ENCODE data around the gene MYOF. TPM values are rescaled to one million over a fixed set of nuclear protein-coding genes. Genes with fewer than 3 reads are reported as not detected.
A peak's percentile ranks its signal among the peaks of the same experiment; 100 is the strongest.

MYOF gene
- total RNA-seq, 1 donor, result 379 TPM

GRCh38 chr10:93435621-93436397 lies 46.3 kb downstream of the MYOF start:
- Histone ChIP-seq H3K27me3 (ENCODE audit: insufficient read depth, low read length) (no peaks in the 10 kb centered on the region), H3K4me3 (ENCODE audit: insufficient read depth, low read length) (no peak overlapping the region), H3K79me2 (ENCODE audit: insufficient read depth, low read length) (peaks cover 75% of the 10 kb centered on the region), H3K36me3 (ENCODE audit: insufficient read depth, low read length) (peaks cover 45% of the 10 kb centered on the region), H3K4me2 (ENCODE audit: insufficient read depth, low read length) (peak overlapping the region; percentile 83), H2AFZ (ENCODE audit: low read length) (no peak overlapping the region), H4K20me1 (ENCODE audit: insufficient read depth, low read length) (no peaks in the 10 kb centered on the region), H3K9me3 (ENCODE audit: low read depth, low read length) (no peaks in the 10 kb centered on the region), H3K27ac (ENCODE audit: low read depth, low read length) (peak overlapping the region; percentile 100), H3K4me1 (ENCODE audit: insufficient read depth, low read length) (peaks cover 58% of the 10 kb centered on the region)
- no peak for DNase-seq (ENCODE audit: insufficient read length, low spot score, missing footprints)
- no peak for TF ChIP-seq CTCF (IDR thresholded peaks at IDR 0.05; ENCODE audit: extremely low read depth, low read depth, low read length)

GRCh38 chr10:93434991-93435491 lies 47.1 kb downstream of the MYOF start:
- TF ChIP-seq CTCF (IDR thresholded peaks at IDR 0.05; ENCODE audit: extremely low read depth, low read depth, low read length), result no peak
- H3K79me2 ChIP-seq (ENCODE audit: insufficient read depth, low read length), result peaks cover 76% of the 10 kb centered on the region
- no peaks in the 10 kb centered on the region for H4K20me1 ChIP-seq (ENCODE audit: insufficient read depth, low read length)
- peaks cover 55% of the 10 kb centered on the region for H3K4me1 ChIP-seq (ENCODE audit: insufficient read depth, low read length)
- H3K36me3 ChIP-seq (ENCODE audit: insufficient read depth, low read length), result peaks cover 52% of the 10 kb centered on the region
- no peak for DNase-seq (ENCODE audit: insufficient read length, low spot score, missing footprints)
- no peaks in the 10 kb centered on the region for H3K27me3 ChIP-seq (ENCODE audit: insufficient read depth, low read length)
- H3K4me3 ChIP-seq (ENCODE audit: insufficient read depth, low read length), result no peak overlapping the region
- no peak overlapping the region for H3K4me2 ChIP-seq (ENCODE audit: insufficient read depth, low read length)
- peak overlapping the region; percentile 100 for H3K27ac ChIP-seq (ENCODE audit: low read depth, low read length)
- no peaks in the 10 kb centered on the region for H3K9me3 ChIP-seq (ENCODE audit: low read depth, low read length)
- H2AFZ ChIP-seq (ENCODE audit: low read length), result no peak overlapping the region

GRCh38 chr10:93431361-93431760 lies 50.8 kb downstream of the MYOF start:
- H4K20me1 ChIP-seq (ENCODE audit: insufficient read depth, low read length), result no peaks in the 10 kb centered on the region
- no peak overlapping the region for H3K4me2 ChIP-seq (ENCODE audit: insufficient read depth, low read length)
- H3K36me3 ChIP-seq (ENCODE audit: insufficient read depth, low read length), result peaks cover 54% of the 10 kb centered on the region
- no peak for DNase-seq (ENCODE audit: insufficient read length, low spot score, missing footprints)
- H3K79me2 ChIP-seq (ENCODE audit: insufficient read depth, low read length), result peaks cover 73% of the 10 kb centered on the region
- no peak overlapping the region for H2AFZ ChIP-seq (ENCODE audit: low read length)
- peak overlapping the region; percentile 21 for H3K27ac ChIP-seq (ENCODE audit: low read depth, low read length)
- H3K27me3 ChIP-seq (ENCODE audit: insufficient read depth, low read length), result no peaks in the 10 kb centered on the region
- no peak overlapping the region for H3K4me3 ChIP-seq (ENCODE audit: insufficient read depth, low read length)
- H3K9me3 ChIP-seq (ENCODE audit: low read depth, low read length), result no peaks in the 10 kb centered on the region
- no peak for TF ChIP-seq CTCF (IDR thresholded peaks at IDR 0.05; ENCODE audit: extremely low read depth, low read depth, low read length)
- H3K4me1 ChIP-seq (ENCODE audit: insufficient read depth, low read length), result peaks cover 34% of the 10 kb centered on the region

- TF ChIP-seq CTCF (IDR thresholded peaks at IDR 0.05; ENCODE audit: extremely low read depth, low read depth, low read length), result no peak
- Histone ChIP-seq H3K27me3 (ENCODE audit: insufficient read depth, low read length) (no peaks in the 10 kb centered on the region), H3K27ac (ENCODE audit: low read depth, low read length) (peak overlapping the region; percentile 73), H3K9me3 (ENCODE audit: low read depth, low read length) (no peaks in the 10 kb centered on the region), H3K4me2 (ENCODE audit: insufficient read depth, low read length) (no peak overlapping the region), H3K4me3 (ENCODE audit: insufficient read depth, low read length) (no peak overlapping the region), H3K4me1 (ENCODE audit: insufficient read depth, low read length) (peaks cover 13% of the 10 kb centered on the region), H3K79me2 (ENCODE audit: insufficient read depth, low read length) (peaks cover 73% of the 10 kb centered on the region), H4K20me1 (ENCODE audit: insufficient read depth, low read length) (peaks cover 3% of the 10 kb centered on the region), H3K36me3 (ENCODE audit: insufficient read depth, low read length) (peaks cover 71% of the 10 kb centered on the region), H2AFZ (ENCODE audit: low read length) (no peak overlapping the region)
- no peak for DNase-seq (ENCODE audit: insufficient read length, low spot score, missing footprints)
Measured at GRCh38 chr10:93425861-93426260, 56.3 kb downstream of the MYOF start.

Measured in osteoblast (primary cell).